Common myeloid progenitor, CD34-positive (primary cell): ENCODE results near the gene SLC2A2.

ENCODE experiments used
- CTCF ChIA-PET: fragments of 350-600 bp; sonication (Branson Sonifier 250); formaldehyde crosslinking; loops from one replicate; lab custom pipeline; 2021; ENCODE audit warnings: antibody characterized with exemption; lab: Charles Lee
- POLR2A ChIA-PET: fragments of 350-600 bp; sonication (Branson Sonifier 250); formaldehyde crosslinking; loops from one replicate; lab custom pipeline; 2021; ENCODE audit warnings: antibody characterized with exemption; lab: Charles Lee
- DNase-seq, 3 donors: peaks; one replicate each; pipeline versions ENCODE4 v3.0.0 to v3.0.0-alpha.2; 2013
- H3K27ac ChIP-seq, 2 experiments: 1 replicate in 1 of 2; 2 replicates in 1 of 2; pipeline ENCODE4 v1.7.0; 2013; ENCODE audit warnings: inconsistent platforms in 2 of 2, low read length in 2 of 2, mild to moderate bottlenecking in 2 of 2, low read depth in 1 of 2, moderate library complexity in 1 of 2; ENCODE audit not compliant: severe bottlenecking in 2 of 2, insufficient read depth in 1 of 2, poor library complexity in 1 of 2
- H3K27me3 ChIP-seq, 5 experiments: replicated peaks in 2 of 5; 1 replicate in 3 of 5; 2 replicates in 2 of 5; pipeline versions ENCODE4 v1.6.1 to v1.7.0; 2013; ENCODE audit warnings: low read length in 4 of 5, mild to moderate bottlenecking in 2 of 5, moderate library complexity in 2 of 5, inconsistent platforms in 1 of 5; ENCODE audit not compliant: insufficient read depth in 5 of 5, control insufficient read depth in 4 of 5
- H3K36me3 ChIP-seq, 4 experiments: 1 replicate in 2 of 4; 2 replicates in 2 of 4; pipeline versions ENCODE4 v1.6.1 to v1.7.0; 2013; ENCODE audit warnings: low read length in 3 of 4, control low read depth in 1 of 4, mild to moderate bottlenecking in 1 of 4; ENCODE audit not compliant: control insufficient read depth in 4 of 4, insufficient read depth in 4 of 4
- H3K4me1 ChIP-seq, 4 experiments: 1 replicate in 3 of 4; 2 replicates in 1 of 4; pipeline versions ENCODE4 v1.6.1 to v1.7.1; 2013; ENCODE audit warnings: low read length in 3 of 4, mild to moderate bottlenecking in 3 of 4, control low read depth in 1 of 4, inconsistent platforms in 1 of 4, moderate library complexity in 1 of 4; ENCODE audit not compliant: control insufficient read depth in 4 of 4, insufficient read depth in 4 of 4; ENCODE audit errors: control extremely low read depth in 1 of 4
- H3K4me3 ChIP-seq, 7 experiments: 1 replicate in 4 of 7; 2 replicates in 3 of 7; pipeline versions ENCODE4 v1.5.1 to v1.7.0; 2013; ENCODE audit warnings: mild to moderate bottlenecking in 7 of 7, low read length in 6 of 7, moderate library complexity in 6 of 7, inconsistent platforms in 2 of 7, low read depth in 2 of 7, control low read depth in 1 of 7; ENCODE audit not compliant: insufficient read depth in 4 of 7, control insufficient read depth in 1 of 7; ENCODE audit errors: extremely low read depth in 1 of 7
- H3K9me3 ChIP-seq, 5 experiments: 1 replicate in 4 of 5; 2 replicates in 1 of 5; pipeline versions ENCODE4 v1.6.1 to v1.7.1; 2013; ENCODE audit warnings: low read length in 4 of 5, mild to moderate bottlenecking in 2 of 5, inconsistent platforms in 1 of 5, low read depth in 1 of 5, moderate library complexity in 1 of 5; ENCODE audit not compliant: control insufficient read depth in 4 of 5, insufficient read depth in 2 of 5; ENCODE audit errors: control extremely low read depth in 1 of 5
- WGBS: methylation state at CpG from one replicate; pipeline ENCODE4 v1.1.5; 2013; ENCODE audit not compliant: insufficient coverage; 5-methylcytosine and 5-hydroxymethylcytosine counted together

SLC2A2 gene

DNA sequence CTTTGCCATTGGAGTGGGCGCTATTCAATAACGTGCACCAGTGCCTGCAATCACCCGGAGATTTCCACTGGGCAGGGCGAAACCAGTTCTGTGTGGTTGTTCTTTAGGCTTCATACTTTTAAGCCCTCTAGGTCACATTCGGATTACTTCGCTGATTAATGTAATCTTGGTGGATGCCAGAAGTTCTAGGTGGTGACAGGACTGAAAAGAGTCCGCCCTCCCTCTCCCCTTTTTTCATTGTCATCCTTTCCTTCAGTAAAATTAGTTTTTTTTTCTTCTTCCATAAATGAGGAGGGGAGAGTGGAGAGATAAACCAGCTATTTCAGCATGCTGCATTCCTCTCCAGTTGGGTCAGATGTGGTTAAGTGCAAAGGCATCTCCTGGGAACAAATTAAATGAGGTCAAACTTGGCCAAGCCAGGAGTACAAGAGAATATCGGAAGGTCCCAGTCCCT lies 2.3 kb upstream of the SLC2A2 start:
- H3K27me3 ChIP-seq, result peaks cover 0 to 25% (median 16%) of the 10 kb centered on the region in 5 experiments
- H3K27ac ChIP-seq, result no peak overlapping the region
- POLR2A ChIA-PET, result no interaction called here
- no peak for DNase-seq
- peaks cover 0 to 11% (median 8%) of the 10 kb centered on the region in 4 experiments for H3K4me1 ChIP-seq
- CTCF ChIA-PET, result no interaction called here
- WGBS, result 50% methylated on average over 5 of the region's 8 CpGs
- peak overlapping the region in 5 of 7 experiments; percentile 49 to 74 (median 66) for H3K4me3 ChIP-seq
- H3K9me3 ChIP-seq, result no peaks in the 10 kb centered on the region
- no peaks in the 10 kb centered on the region for H3K36me3 ChIP-seq

DNA sequence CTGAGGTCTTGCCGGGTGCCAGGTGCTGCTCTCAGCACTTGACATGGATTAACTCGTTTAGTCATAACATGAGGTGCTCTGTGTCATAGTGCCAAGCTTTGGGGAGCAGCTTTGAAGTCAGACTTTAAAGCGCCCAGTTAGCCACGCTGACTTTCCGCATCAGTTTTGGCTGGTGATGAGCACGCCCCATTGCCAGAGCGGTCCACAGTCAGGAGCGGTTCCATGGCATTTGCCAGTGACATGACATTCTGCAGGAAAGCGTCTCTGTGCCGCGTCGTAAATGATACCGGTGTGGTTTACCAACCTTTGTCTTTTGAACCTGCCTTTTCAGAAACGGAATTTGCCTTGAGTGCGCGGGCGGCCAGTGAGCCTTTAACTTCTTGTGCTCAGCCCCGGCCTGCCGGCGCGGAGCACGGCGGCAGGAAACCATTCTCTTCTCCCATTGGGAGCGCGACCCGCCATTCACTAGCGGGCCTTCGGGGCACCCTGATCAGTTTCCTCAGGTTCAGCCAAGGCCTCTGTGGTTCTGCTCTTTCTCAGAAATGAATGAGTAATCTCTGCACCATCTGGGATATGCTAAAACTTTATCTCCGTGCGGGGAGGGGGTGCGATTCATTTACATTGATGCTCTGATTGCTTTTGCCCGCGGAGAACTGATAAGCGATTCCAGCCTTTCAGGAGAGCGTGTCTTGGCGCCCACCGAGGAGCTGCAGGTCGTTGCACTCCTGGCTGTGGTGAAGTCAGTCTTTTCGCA lies 1.7 kb upstream of the SLC2A2 start:
- H3K36me3 ChIP-seq, result no peaks in the 10 kb centered on the region
- DNase-seq, result peak in 2 of 3 donors; percentile 47 to 52
- H3K4me1 ChIP-seq, result peaks cover 0 to 11% (median 8%) of the 10 kb centered on the region in 4 experiments
- POLR2A ChIA-PET, result no interaction called here
- CTCF ChIA-PET, result no interaction called here
- 13% methylated on average over 39 of the region's 39 CpGs for WGBS
- peak overlapping the region; percentile 4 to 74 (median 61) for H3K4me3 ChIP-seq
- peaks cover 0 to 25% (median 16%) of the 10 kb centered on the region in 5 experiments for H3K27me3 ChIP-seq
- no peaks in the 10 kb centered on the region for H3K9me3 ChIP-seq
- H3K27ac ChIP-seq, result no peak overlapping the region

DNA sequence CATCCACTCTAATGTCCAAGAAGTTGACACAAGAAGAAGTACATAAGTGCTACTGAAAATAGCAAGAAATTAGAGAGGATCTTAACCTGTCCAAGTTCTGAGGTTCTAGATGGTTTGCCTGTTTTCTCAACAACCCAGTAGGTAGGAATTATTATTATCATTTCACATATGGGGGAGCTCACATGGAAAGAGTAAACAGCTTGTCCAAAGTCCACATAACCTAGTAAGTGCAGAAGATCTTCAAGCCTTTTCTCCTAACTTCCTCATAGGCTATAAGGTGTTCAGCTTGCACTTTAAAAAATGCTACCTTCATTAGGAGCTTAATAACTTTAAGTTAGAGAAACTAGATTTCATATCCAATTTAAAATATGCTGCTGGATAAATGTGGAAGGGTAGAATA lies 3.0 kb downstream of the SLC2A2 start:
- CTCF ChIA-PET, result interaction anchor here (1.2 kb wide), 1 partner anchor 21 kb away, joined by 4 read pairs; no protein-coding TSS in a partner anchor
- Histone ChIP-seq H3K9me3 (no peaks in the 10 kb centered on the region), H3K27ac (no peak overlapping the region), H3K4me1 (peaks cover 0 to 9% (median 7%) of the 10 kb centered on the region in 4 experiments), H3K4me3 (no peak overlapping the region), H3K36me3 (no peaks in the 10 kb centered on the region), H3K27me3 (peaks cover 0 to 11% (median 8%) of the 10 kb centered on the region in 5 experiments)
- POLR2A ChIA-PET, result no interaction called here
- DNase-seq, result no peak

DNA sequence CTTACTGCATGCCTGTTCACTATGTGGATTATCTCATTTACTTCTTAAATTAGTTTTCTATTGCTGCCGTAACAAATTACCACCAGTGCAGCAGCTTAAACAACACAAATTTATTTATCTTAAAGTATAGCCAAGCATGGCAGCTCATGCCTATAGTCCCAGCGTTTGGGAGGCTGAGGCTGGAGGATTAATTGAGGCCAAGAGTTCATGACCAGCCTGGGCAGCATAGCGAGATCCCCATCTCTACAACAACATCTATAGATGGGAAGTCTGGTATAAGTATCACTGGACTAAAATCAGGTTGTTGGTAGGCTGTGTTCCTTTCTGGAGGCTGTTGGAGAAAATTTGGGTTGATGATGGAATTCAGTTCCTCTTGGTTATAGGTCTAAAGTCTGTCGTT lies 5.1 kb downstream of the SLC2A2 start:
- POLR2A ChIA-PET, result no interaction called here
- Histone ChIP-seq H3K4me3 (no peak overlapping the region), H3K36me3 (no peaks in the 10 kb centered on the region), H3K4me1 (no peaks in the 10 kb centered on the region), H3K9me3 (no peaks in the 10 kb centered on the region), H3K27me3 (no peaks in the 10 kb centered on the region), H3K27ac (no peak overlapping the region)
- DNase-seq, result no peak
- 100% methylated on average over 2 of the region's 4 CpGs for WGBS
- CTCF ChIA-PET, result interaction anchor here (0.9 to 1.8 kb wide), 2 partner anchors 16 to 59 kb away, joined by 3 to 4 read pairs; no protein-coding TSS in a partner anchor

DNA sequence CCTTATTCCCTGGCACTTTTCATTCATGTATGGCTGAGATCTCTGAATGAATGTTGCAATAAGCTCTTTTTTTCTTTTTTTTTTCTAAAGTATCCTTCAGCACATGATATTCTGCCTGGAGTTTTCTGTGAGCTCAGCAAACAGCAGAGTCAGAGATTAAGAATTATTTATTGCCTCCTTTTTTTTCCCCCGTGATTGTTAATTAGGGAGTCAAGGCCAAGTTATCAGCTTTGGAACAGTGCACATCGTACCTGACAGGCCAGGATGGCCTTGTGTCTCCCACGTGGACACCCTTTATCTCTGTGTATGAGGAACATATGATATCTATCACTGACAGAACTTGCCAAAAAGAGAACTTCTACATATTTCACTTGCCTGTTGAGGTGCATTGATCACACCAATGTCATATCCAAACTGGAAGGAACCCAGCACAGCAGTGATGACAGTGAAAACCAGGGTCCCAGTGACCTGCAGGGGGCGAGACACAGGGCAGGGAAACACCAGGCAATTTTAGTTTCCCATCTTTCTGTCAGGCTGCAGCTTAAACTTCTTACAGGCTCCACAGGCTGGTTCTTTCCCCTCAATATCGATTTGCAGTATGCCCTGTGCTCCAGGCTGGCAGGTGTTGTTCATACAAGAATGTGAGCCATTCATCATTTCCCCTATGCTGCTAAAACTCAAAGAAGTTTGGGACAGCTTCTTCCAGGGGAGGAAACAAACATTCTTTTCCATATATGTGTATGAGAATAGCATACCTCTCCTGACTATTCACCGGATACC lies 8.2 kb downstream of the SLC2A2 start:
- CTCF ChIA-PET, result no interaction called here
- POLR2A ChIA-PET, result interaction anchor here (0.6 kb wide), 1 partner anchor 803 kb away, joined by 3 read pairs; no protein-coding TSS in a partner anchor

DNA sequence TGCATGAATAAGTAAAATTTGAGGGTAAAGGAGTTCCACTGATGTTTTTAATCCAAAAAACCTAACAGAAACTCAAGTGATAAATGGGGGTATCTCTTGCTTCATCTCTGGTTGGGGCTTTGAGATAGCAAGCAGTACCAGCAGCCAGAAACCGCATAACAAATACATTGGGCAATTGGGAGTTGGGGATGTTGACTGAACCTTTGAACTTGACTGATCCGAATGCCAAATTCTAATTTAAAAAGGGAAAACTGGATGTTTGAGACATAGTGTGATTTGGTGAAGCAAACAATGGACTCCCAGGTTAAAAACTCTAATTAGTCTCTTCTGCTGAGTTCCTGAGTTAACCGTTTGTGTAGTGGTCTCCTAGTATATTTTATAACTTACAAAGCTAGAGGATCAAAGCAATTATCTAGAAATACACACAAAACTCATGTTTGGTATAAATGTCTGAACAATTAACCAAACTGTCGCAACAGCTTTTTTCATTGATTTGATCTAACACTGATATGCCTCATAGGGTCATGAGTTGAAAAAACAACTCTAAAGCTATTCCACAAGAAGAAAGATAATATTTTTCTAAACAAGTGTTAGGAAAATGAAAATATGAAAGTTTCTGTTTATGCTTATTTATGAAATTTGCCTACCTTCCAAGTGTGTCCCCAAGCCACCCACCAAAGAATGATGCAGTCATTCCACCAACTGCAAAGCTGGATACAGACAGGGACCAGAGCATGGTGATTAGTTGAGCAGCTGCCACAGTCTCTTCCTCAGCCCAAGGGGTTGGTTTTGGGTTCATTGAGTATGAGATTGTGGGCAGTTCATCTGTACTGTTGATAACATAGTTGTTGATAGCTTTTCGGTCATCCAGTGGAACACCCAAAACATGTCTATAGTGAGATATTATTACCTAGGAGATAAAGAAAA lies 12.4 kb downstream of the SLC2A2 start:
- H3K4me3 ChIP-seq, result no peak overlapping the region
- no peaks in the 10 kb centered on the region for H3K27me3 ChIP-seq
- H3K4me1 ChIP-seq, result no peaks in the 10 kb centered on the region
- no peaks in the 10 kb centered on the region for H3K36me3 ChIP-seq
- ChIA-PET POLR2A (no interaction called here), CTCF (interaction anchor here (1.3 to 1.5 kb wide), 2 partner anchors 28 to 53 kb away, joined by 3 read pairs; no protein-coding TSS in a partner anchor)
- WGBS, result 100% methylated on average over 2 of the region's 5 CpGs
- H3K9me3 ChIP-seq, result no peaks in the 10 kb centered on the region
- no peak for DNase-seq
- H3K27ac ChIP-seq, result no peak overlapping the region

More for the DNA sequence above, 8.2 kb downstream of the SLC2A2 start:
- Histone ChIP-seq H3K4me1 (no peaks in the 10 kb centered on the region), H3K4me3 (no peak overlapping the region), H3K27me3 (no peaks in the 10 kb centered on the region), H3K9me3 (no peaks in the 10 kb centered on the region), H3K36me3 (no peaks in the 10 kb centered on the region), H3K27ac (no peak overlapping the region)
- 89% methylated on average over 2 of the region's 6 CpGs for WGBS
- DNase-seq, result no peak
